H1 (cell line): ENCODE results near the gene NCOA1. TPM values are rescaled to one million over a fixed set of nuclear protein-coding genes. Genes with fewer than 3 reads are reported as not detected.
"Not testable (repeated sequence)": the region's sequence is repeated elsewhere in the genome, so short reads cannot be mapped to it uniquely, and the experiment has no call there.

Experiments
- CTCF ChIA-PET: fragments of 300-600 bp; sonication (Branson Sonifier 250); formaldehyde crosslinking; loops from one replicate; lab custom pipeline; 2021; ENCODE audit not compliant: partially characterized antibody; lab: Charles Lee
- POLR2A ChIA-PET: fragments of 300-600 bp; sonication (Branson Sonifier 250); formaldehyde crosslinking; loops from one replicate; lab custom pipeline; 2021; ENCODE audit warnings: inconsistent platforms; ENCODE audit not compliant: partially characterized antibody; lab: Charles Lee
- DNase-seq, 2 experiments: peaks; one replicate each; pipeline versions ENCODE4 v3.0.0 to v3.0.0-alpha.2; 2010 to 2022; ENCODE audit warnings: low spot score in 2 of 2, low read depth in 1 of 2, mixed read lengths in 1 of 2
- FAIRE-seq: peaks from 2 replicates; lab custom pipeline; 2011; peaks lifted over from hg19 to GRCh38; lab: Jason Lieb, UNC
- H2AFZ ChIP-seq: 2 replicates; pipeline ENCODE4 v1.8.1; 2012; ENCODE audit warnings: low read length, inconsistent platforms
- H2AK5ac ChIP-seq: 2 replicates; pipeline ENCODE4 v1.6.1; 2013; ENCODE audit warnings: low read depth, low read length
- H2BK120ac ChIP-seq: replicated peaks from 2 replicates; pipeline ENCODE3; 2013; ENCODE audit warnings: low read depth, low read length, inconsistent platforms
- H2BK12ac ChIP-seq: 2 replicates; pipeline ENCODE4 v1.6.1; 2013; ENCODE audit warnings: low read depth, low read length
- H2BK15ac ChIP-seq: 2 replicates; pipeline ENCODE4 v1.6.1; 2013; ENCODE audit warnings: low read length
- H2BK20ac ChIP-seq: 2 replicates; pipeline ENCODE4 v1.6.1; 2013; ENCODE audit warnings: low read length
- H2BK5ac ChIP-seq: 2 replicates; pipeline ENCODE4 v1.6.1; 2013; ENCODE audit warnings: low read depth, low read length
- H3K14ac ChIP-seq: 2 replicates; pipeline ENCODE4 v1.6.1; 2013; ENCODE audit warnings: inconsistent platforms; ENCODE audit not compliant: insufficient read length
- H3K18ac ChIP-seq: 2 replicates; pipeline ENCODE4 v1.6.1; 2013; ENCODE audit warnings: low read length; ENCODE audit errors: extremely low read depth
- H3K23ac ChIP-seq: 2 replicates; pipeline ENCODE4 v1.6.1; 2013; ENCODE audit warnings: inconsistent platforms; ENCODE audit not compliant: insufficient read length
- H3K23me2 ChIP-seq: 2 replicates; pipeline ENCODE4 v1.6.1; 2013; ENCODE audit warnings: low read depth, low read length
- H3K27ac ChIP-seq: 2 replicates; pipeline ENCODE4 v1.6.1; 2011; ENCODE audit warnings: low read depth, low read length, inconsistent platforms
- H3K27me3 ChIP-seq, 4 experiments: replicated peaks in 1 of 4; 1 replicate in 1 of 4; 2 replicates in 3 of 4; pipeline versions ENCODE4 v1.6.1 to v1.8.1; 2011 to 2013; ENCODE audit warnings: low read length in 3 of 4, mild to moderate bottlenecking in 3 of 4, inconsistent platforms in 2 of 4, mixed read lengths in 2 of 4, moderate library complexity in 1 of 4; ENCODE audit not compliant: control insufficient read depth in 3 of 4, insufficient read depth in 3 of 4; ENCODE audit errors: extremely low read depth in 1 of 4
- H3K36me3 ChIP-seq, 4 experiments: 2 replicates each; pipeline versions ENCODE4 v1.6.1 to v1.8.1; 2011 to 2013; ENCODE audit warnings: mild to moderate bottlenecking in 4 of 4, low read length in 3 of 4, moderate library complexity in 2 of 4, control low read depth in 1 of 4, inconsistent platforms in 1 of 4; ENCODE audit not compliant: insufficient read depth in 4 of 4, control insufficient read depth in 2 of 4
- H3K4ac ChIP-seq: replicated peaks from 2 replicates; pipeline ENCODE3; 2013; ENCODE audit warnings: low read length, low read depth, mixed read lengths, inconsistent platforms; ENCODE audit not compliant: insufficient read length
- H3K4me1 ChIP-seq, 4 experiments: replicated peaks in 1 of 4; 1 replicate in 1 of 4; 2 replicates in 3 of 4; pipeline versions ENCODE4 v1.6.1 to v1.8.1; 2011 to 2013; ENCODE audit warnings: low read length in 3 of 4, inconsistent platforms in 2 of 4, mixed read lengths in 1 of 4; ENCODE audit not compliant: insufficient read depth in 4 of 4, control insufficient read depth in 3 of 4
- H3K4me2 ChIP-seq, 2 experiments: 2 replicates each; pipeline versions ENCODE4 v1.6.1 to v1.8.1; 2011 to 2013; ENCODE audit warnings: low read depth in 2 of 2, low read length in 2 of 2, control low read depth in 1 of 2, inconsistent platforms in 1 of 2, mild to moderate bottlenecking in 1 of 2; ENCODE audit not compliant: insufficient read depth in 1 of 2
- H3K4me3 ChIP-seq, 4 experiments: fragments of 200-600, 300-600 bp in 1 of 4; sonication (generic), shearing (Covaris generic), sonication (Bioruptor Twin) in 1 of 4; 2 replicates each; pipeline versions ENCODE4 v1.5.1 to v1.8.1; 2011 to 2016; ENCODE audit warnings: low read length in 4 of 4, low read depth in 3 of 4, control low read depth in 2 of 4, inconsistent platforms in 2 of 4, mild to moderate bottlenecking in 2 of 4, mixed read lengths in 1 of 4, moderate library complexity in 1 of 4; ENCODE audit not compliant: insufficient read depth in 2 of 4; ENCODE audit errors: extremely low read depth in 1 of 4
- H3K56ac ChIP-seq: replicated peaks from 2 replicates; pipeline ENCODE3; 2013; ENCODE audit warnings: low read depth, mild to moderate bottlenecking, mixed read lengths, low read length, inconsistent platforms; ENCODE audit not compliant: insufficient read length
- H3K79me1 ChIP-seq: 2 replicates; pipeline ENCODE4 v1.6.1; 2013; ENCODE audit warnings: low read depth, low read length, control low read depth
- H3K79me2 ChIP-seq, 2 experiments: 2 replicates each; pipeline versions ENCODE4 v1.6.1 to v1.8.1; 2012 to 2013; ENCODE audit warnings: low read length in 2 of 2, mild to moderate bottlenecking in 2 of 2, inconsistent platforms in 1 of 2; ENCODE audit not compliant: insufficient read depth in 2 of 2, control insufficient read depth in 1 of 2
- H3K9ac ChIP-seq, 4 experiments: replicated peaks in 1 of 4; 1 replicate in 1 of 4; 2 replicates in 3 of 4; pipeline versions ENCODE4 v1.6.1 to v1.8.1; 2011 to 2013; ENCODE audit warnings: low read depth in 3 of 4, low read length in 3 of 4, control low read depth in 2 of 4, mild to moderate bottlenecking in 2 of 4, moderate library complexity in 2 of 4, inconsistent platforms in 1 of 4; ENCODE audit errors: extremely low read depth in 1 of 4
- H3K9me3 ChIP-seq, 2 experiments: 2 replicates each; pipeline versions ENCODE4 v1.6.1 to v1.8.1; 2012 to 2013; ENCODE audit warnings: mild to moderate bottlenecking in 2 of 2, moderate library complexity in 2 of 2, control low read depth in 1 of 2, inconsistent platforms in 1 of 2, low read depth in 1 of 2, low read length in 1 of 2, mixed read lengths in 1 of 2; ENCODE audit not compliant: insufficient read depth in 2 of 2
- H4K20me1 ChIP-seq, 2 experiments: replicated peaks in 1 of 2; 2 replicates each; pipeline versions ENCODE3 to v1.8.1; 2011 to 2013; ENCODE audit warnings: inconsistent platforms in 2 of 2, low read length in 2 of 2, mild to moderate bottlenecking in 1 of 2; ENCODE audit not compliant: insufficient read depth in 2 of 2, control insufficient read depth in 1 of 2
- H4K5ac ChIP-seq: 2 replicates; pipeline ENCODE4 v1.6.1; 2013; ENCODE audit warnings: low read length, low read depth, mixed read lengths, inconsistent platforms; ENCODE audit not compliant: insufficient read length
- H4K8ac ChIP-seq: 2 replicates; pipeline ENCODE4 v1.8.0; 2013; ENCODE audit warnings: mild to moderate bottlenecking, moderate library complexity, low read length, inconsistent platforms; ENCODE audit not compliant: insufficient read depth; ENCODE audit errors: extremely low read depth
- H4K91ac ChIP-seq: replicated peaks from 2 replicates; pipeline ENCODE3; 2013; ENCODE audit warnings: low read length, mixed read lengths, inconsistent platforms; ENCODE audit not compliant: insufficient read length
- WGBS, 2 experiments: shearing (Covaris generic) in 1 of 2; methylation state at CpG; one replicate each; pipeline versions ENCODE4 v1.1.6 to v1.1.7; 2013 to 2015; ENCODE audit warnings: low lambda C conversion rate in 2 of 2, mixed read lengths in 2 of 2, inconsistent platforms in 1 of 2, low coverage in 1 of 2, missing lambda C conversion rate in 1 of 2; ENCODE audit not compliant: insufficient replicate concordance in 2 of 2, insufficient coverage in 1 of 2, insufficient read length in 1 of 2; ENCODE audit errors: extremely low coverage in 1 of 2, missing lambda C conversion rate in 1 of 2; 5-methylcytosine and 5-hydroxymethylcytosine counted together
- polyA plus RNA-seq, 7 experiments: library from polyadenylated mRNA; depleted of rRNA in 3 of 7; stranded (reverse) in 5 of 7; unstranded in 2 of 7; fragments of >200 nt in 5 of 7; fragments of 200-250 nt in 2 of 7; gene quantifications; 1 replicate in 5 of 7; 2 replicates in 1 of 7; 4 replicates in 1 of 7; pipeline versions ENCODE4 v1.2.1 to v1.2.3, GENCODE V29; 2011 to 2013; ENCODE audit warnings: missing spikeins in 2 of 7, mixed read lengths in 2 of 7
- total RNA-seq: library from RNA; stranded (reverse); fragmentation: NEBNext Ultra II Directional; extraction: Animal tissue kit (Norgen Biotek cat#: 25700); gene quantifications from 2 replicates; pipeline ENCODE4 v1.2.1, GENCODE V29; 2021

The NCOA1 gene
- total and polyA plus RNA-seq, 2 of the 8 experiments (the other 6 are each of a cell fraction or from before 2014, with no cell fraction given) = 12.8 to 17.9 TPM

GRCh38 chr2:24468453-24468852, 22.6 kb upstream of the NCOA1 start:
- not testable (repeated sequence) for H3K23ac ChIP-seq, DNase-seq, H3K14ac ChIP-seq, H3K79me2 ChIP-seq, H2BK12ac ChIP-seq, H3K27me3 ChIP-seq, H3K9me3 ChIP-seq, H4K5ac ChIP-seq, FAIRE-seq, H2BK15ac ChIP-seq, H2BK20ac ChIP-seq, H2BK5ac ChIP-seq, H4K91ac ChIP-seq, H3K4me3 ChIP-seq, H3K18ac ChIP-seq, H4K8ac ChIP-seq, H3K9ac ChIP-seq, H3K23me2 ChIP-seq, H3K4me1 ChIP-seq, H3K4me2 ChIP-seq, H3K4ac ChIP-seq, H2AFZ ChIP-seq, H2BK120ac ChIP-seq, H4K20me1 ChIP-seq, H3K36me3 ChIP-seq, H3K79me1 ChIP-seq, H3K27ac ChIP-seq, H2AK5ac ChIP-seq, H3K56ac ChIP-seq
- ChIA-PET POLR2A (interaction anchor here (0.6 to 1.4 kb wide), 2 partner anchors 34 to 324 kb away, joined by 3 read pairs; partner anchors contain the start of genes CENPO and PTRHD1), CTCF (interaction anchor here (0.8 to 1.6 kb wide), 3 partner anchors 9 to 27 kb away, joined by 3 read pairs; no protein-coding TSS in a partner anchor)
- 86% methylated on average over 1 of the region's 1 CpG; no CpG with 5 or more reads in 1 of the 2 experiments for WGBS, 2 experiments
